CD4-positive, alpha-beta T cell treated with Interleukin-15 for 4 hours (primary cell): Measurements from ENCODE around the gene PGM5.
"Not testable (repeated sequence)": the region's sequence is repeated elsewhere in the genome, so short reads cannot be mapped to it uniquely, and the experiment has no call there.

ENCODE experiments used
- DNase-seq: peaks from one replicate; pipeline ENCODE4 v3.0.0-alpha.2; 2020; ENCODE audit warnings: low spot score

The PGM5 gene

DNA sequence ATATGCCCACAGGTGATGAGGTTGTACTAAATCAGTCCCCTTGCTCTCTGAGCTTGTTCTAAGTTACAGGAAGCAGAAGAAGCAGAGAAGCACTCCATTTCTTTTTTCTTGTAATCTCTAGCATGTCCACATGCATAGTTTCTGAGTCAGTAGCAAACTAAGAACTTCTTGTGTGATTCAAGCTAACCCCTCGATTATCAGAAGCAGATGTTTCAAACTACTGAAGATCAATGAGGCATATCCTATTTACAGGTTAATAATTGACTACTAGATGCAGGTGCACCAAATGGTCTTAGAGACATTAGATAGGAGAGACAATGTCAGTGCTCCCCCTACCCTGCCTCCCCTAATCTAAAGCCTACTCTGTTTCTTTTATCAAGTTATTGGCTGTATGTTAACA lies 21.3 kb downstream of the PGM5 start:
- DNase-seq: not testable (repeated sequence)

DNA sequence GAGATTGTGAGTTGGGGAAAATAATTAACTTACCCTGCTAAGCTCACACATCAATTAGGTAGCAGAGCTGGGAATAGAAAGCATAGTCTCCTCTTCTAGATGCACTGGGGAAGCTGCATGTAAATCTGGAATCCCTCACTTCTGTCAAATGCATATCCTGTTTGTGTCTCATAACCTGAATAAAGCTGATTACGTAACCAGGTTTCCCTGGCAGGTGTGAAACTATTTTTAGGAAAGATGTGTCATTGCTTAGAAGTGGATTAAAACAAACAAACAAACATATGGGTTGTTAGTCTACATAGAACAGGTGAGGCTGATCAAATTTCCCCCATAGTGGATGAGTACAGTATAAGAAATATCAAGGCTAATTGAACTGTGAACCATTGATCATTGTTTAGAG lies 27.5 kb downstream of the PGM5 start:
- DNase-seq: not testable (repeated sequence)

DNA sequence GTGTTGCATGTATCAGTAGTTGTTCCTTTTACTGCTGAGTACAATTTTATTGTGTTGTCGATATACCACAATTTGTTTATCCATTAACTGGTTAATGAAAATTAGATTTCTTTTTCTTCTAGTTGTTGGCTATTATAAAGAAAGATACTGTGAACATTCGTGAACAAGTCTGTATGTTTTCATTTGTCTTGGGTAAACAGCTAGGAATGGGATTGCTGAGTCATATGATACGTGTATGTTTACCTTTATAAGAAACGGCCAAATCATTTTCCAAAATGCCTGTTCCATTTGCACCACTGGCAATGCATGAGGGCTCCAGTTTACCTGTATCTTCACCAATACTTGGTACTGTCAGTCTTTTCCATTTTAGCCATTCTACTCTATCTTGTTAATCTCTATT lies 33.1 kb downstream of the PGM5 start:
- not testable (repeated sequence) for DNase-seq

DNA sequence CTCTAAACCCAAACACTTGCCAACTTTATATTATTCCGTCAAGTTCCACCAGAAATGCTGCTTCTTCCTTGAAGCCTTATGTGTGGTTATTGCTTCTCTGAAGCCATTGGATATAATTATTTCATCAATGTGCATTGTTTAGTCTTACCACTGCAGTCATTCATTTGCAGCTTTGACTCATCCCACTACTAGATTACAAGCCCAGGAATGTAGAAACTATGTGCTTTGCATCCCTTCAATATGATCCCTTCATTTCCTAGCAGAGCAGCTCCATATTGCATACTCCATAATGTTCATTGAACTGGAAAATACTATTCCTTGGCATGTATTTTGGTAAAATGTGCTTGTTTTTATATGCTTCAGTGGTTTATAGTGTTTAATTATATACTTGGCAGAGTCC lies 34.3 kb downstream of the PGM5 start:
- not testable (repeated sequence) for DNase-seq

DNA sequence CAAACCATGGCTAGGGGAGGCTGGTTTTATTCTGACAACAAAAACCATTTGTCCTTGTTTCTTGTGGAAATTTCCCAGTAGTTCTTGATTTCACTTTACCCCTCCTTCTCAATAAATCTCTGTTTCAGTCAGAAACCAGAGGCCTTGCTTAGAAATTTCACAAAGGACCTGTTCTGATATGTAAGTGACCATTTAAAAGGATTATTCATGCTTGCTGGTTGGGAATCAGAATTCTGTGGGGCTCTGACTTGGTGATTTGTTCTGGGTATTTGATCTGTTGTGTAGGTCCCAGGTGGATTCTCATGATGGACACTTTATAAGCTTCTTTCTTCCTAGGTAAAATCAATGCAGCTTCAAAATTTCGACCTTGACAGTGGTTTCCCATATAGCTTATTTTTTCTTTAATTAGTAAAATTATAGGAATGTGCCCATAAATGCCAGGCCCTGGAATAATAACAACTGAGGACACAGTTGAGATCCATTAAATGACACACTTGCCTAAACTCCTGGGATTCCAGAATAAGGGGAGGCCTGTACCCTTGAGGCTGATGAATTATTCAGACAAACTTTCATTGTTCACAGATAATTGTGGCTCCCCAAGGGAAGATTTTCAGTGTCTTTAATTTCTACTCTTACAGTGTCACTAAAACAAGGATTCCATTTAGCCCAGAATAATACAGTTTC lies 40.1 kb downstream of the PGM5 start:
- DNase-seq: not testable (repeated sequence)

DNA sequence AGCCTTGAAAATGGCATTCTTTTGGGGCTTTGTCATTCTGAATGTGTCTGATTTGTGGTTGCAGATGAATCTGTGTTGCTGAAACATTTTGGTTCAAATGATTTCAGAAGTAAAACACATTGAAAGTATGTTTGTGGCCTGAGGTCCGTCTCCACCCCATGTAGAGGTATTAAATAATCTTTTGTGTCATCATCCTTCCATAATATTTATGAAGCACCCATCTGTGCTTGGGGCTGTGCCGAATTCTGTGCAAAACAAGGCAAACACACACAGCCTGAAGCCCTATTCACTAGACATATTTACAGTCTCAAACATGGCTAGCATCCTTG lies 40.6 kb downstream of the PGM5 start:
- DNase-seq: not testable (repeated sequence)

DNA sequence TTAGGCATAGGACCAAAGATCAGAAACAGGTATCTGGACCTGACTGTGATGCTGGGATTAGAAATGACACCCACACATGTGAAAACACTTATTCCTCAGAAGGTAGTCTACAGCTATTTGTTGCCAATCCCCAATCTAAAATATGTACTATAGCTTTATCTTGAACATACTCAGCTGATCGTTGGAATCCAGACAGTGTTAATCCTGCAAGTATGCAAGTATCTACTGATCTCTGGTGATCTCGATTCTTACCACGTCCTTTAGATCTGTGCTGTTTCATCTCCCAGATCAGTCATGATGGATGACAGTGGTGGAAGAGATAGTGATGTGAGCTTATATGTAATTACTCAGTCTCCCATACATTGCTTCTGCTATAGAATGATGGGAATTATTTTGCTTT lies 41.4 kb downstream of the PGM5 start:
- DNase-seq: not testable (repeated sequence)

DNA sequence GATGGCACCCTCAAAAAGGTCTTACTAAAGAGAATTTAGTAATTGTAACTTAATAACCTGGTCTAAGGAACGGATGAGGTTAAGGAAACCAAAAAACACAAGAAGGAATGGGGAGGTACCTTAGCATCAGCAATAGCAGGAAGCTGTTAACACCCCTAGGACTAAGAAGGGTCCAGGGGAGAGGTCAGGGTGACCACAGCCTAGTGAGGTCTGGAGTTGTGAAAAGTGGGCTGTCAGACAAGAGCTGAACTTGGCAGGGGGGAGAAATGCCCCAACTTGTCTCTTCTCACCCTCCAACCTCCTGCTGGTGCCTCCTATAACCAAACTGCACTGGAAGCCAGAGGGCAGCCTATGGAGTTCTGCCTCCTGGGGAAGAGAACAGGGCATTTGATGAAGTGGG lies 41.9 kb downstream of the PGM5 start:
- not testable (repeated sequence) for DNase-seq

DNA sequence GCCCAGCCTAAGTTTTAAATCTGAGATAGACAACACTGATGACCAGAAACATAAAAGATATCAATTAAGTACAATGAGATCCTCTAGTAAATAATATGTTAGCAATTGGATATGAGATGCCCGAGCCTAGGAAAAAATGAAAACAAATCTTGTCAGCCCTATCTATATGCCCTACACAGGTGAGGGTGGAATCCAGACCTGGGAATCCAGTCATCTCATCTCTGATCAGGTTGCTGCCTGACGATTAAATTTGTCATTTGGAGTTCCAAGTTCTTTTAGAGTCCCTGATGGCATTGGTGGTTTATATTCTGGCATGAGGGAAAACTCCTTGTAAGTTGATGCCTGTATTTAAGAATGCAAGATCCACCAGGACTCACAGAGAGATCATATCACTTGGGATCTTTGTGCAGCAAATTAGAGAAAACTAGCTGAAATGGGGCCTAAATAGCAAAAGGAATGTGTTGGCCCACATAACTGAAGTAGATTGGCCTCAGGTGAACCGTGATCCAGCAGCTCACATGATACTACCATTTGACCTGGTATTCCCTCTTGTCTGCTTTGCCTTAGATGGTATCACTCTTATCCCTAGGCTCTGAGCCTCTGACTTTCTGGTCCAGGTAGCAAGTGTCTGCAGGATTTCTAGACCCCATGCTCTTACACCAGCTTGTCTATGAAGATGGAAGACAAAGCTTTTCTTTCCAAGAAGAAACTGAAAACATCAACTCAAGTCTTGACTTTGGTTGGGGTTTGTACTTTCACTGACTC lies 48.2 kb downstream of the PGM5 start:
- DNase-seq: not testable (repeated sequence)

DNA sequence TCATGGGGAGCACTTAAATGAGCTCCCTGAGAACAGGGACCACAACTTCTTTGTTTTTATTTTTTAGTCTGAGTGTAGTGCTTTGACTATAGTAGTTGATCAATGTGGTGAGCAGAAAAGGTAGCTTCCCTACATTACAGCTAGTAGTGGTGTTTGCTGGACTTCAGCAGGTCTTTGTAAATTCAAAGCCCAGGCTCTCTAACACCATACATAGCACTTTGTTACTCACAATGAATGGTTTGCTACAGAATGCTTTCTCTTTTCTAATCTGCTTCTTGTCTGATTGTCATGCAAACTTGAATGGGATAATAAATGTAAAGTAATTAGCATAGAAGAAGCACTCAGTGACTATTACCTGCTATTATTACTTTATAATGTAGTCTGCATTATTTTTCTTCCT lies 55.5 kb downstream of the PGM5 start:
- not testable (repeated sequence) for DNase-seq

DNA sequence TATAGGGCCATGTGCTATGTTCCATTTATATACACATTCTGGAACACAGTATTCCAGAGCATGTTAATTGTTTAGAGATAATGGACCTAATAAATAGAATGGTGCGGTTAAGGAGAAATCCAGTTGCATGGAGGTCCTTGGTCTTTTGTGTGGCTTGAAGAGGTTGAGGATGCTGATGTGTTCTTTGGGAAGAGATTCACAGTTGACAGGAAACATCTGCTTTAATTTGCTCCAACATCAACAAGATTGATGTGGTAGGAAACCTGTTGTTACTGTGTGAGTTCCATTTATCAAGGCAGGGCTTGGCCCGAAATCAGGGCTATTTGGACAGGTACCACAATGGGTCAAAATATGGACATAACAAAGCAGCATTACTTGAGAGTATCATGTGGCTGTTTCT lies 56.3 kb downstream of the PGM5 start:
- DNase-seq: not testable (repeated sequence)

DNA sequence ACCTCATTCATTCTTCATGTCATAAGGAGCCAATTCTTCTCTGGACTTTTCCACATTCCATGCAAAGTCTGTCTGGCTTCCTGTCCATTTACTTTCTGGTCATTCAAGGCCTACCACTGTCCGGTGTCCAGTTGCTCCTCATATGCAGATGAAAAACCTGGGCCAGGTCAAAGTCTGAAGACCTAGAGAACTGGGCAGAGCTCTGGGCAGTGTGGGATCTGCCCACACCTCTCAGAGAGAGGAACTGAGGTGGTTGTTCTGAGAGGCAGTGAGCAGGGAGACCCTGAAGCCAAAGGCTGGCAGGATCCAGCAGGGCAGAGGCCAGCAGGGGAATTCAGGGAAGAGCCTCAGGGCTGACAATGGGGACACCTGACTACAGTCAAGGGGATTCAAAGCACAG lies 58.7 kb downstream of the PGM5 start:
- DNase-seq: not testable (repeated sequence)

DNA sequence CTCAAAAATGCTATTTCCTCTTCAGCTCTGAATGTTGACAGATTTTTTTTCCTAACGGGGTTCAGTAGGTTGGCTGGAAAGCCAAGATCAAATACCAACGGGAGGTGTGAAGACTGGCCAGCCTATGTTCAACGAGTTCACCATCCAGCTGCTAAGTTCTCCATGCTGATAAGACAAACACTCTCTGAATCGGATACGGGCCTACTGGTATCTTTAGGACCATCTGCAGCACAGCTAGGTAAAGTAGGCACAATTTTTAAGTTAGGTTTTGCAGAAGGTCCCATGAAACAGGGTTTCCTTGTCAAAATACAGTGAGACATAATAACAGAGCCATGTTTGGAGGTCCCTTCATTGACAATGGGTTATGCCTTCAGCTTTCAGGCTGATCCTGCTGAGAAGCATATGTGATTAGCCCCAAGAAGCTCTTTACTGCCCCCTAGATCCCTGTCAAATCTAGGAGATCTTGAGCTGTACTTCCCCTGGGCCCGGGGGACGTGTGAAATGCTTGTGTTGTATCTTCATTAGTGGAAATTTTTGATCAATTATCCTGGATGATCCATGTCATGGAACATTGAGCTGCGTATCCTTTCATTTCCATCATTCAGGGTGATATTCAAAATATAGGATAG lies 60.6 kb downstream of the PGM5 start:
- peak; percentile 0 for DNase-seq

DNA sequence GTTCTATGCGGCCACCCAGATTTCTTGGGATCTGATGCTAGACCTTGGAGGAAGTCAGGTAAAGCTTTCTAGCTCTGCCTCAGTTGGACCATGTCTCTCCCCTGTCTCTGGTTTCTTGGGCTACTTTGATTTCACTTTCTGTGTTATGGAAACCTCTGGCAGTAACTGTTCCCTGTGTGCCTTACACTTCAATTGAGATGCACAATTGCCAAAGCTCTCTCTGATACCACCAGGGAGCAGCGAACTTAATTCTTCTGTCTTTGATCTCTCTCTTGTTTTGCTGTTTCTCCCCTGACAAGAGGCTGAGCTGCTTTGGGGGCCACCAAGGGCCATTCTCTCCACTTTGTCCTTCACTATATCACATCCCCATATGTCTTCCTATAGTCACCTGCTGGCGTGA lies 61.4 kb downstream of the PGM5 start:
- DNase-seq: no peak

DNA sequence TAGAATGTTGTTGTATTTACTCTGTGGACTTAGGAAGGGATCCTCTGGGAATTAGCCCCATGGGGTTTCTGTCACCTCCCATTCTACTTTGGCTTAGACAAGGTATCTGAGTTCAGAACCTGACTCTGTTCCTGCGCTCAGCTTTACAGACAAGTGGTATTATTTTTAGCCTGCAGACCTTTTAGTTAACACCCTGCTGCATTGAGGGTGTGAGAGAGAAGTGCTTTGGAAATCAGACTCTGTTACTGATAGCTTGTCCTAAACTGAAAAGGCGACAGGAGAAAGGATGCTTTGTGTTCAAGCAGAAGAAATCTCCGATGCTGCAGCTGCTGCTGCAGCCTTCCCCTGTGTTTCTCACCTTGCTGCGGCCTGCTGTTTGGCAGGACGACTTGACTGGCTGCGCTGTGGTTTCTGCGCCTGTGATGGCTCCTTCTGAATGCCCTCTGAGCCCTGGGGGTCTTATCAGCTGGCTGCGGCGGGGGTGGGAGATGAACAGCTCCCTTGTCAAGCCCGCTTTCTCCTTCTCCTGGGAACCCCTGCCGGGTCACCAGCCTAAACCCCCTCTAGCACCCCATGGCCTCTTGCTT lies 61.9 kb downstream of the PGM5 start:
- no peak for DNase-seq

DNA sequence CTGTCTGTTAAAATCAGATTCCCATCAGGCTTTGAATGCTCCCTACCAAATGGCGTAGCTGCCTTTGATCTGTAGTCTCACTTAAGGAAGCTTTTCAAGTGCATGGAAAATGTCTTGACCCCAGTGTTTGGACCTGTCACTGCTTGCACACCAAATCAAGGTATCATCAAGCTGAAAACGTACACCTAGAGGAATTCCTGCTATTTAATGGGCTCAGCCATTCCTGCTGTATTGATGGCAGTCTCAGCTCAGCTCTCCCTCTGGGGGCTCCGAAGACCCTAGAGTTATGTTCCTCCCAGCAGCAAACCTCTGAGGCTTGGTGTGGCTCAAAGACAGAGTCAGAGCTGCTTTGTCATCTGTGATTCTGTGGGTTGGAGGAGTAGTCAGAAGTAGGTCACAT lies 63.5 kb downstream of the PGM5 start:
- DNase-seq: no peak

DNA sequence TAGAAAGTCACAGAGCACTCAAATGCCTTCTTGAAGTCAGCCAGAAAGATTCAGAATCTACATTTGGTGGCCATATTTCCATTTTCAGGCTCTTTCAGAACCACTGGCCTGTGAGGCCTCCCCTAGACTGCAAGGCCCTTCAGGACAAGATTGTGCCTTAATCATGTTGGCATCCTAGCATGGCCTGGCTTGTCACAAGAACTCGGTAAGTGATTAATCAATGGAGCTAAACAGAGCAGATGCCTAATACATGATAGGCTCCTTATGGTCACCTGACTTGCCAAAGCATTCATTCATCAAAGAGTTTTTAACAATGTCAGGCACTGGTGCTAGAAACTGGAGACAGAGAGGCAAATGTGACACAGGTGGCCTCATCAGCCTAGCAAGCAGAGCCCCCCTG lies 70.3 kb downstream of the PGM5 start:
- DNase-seq: no peak

DNA sequence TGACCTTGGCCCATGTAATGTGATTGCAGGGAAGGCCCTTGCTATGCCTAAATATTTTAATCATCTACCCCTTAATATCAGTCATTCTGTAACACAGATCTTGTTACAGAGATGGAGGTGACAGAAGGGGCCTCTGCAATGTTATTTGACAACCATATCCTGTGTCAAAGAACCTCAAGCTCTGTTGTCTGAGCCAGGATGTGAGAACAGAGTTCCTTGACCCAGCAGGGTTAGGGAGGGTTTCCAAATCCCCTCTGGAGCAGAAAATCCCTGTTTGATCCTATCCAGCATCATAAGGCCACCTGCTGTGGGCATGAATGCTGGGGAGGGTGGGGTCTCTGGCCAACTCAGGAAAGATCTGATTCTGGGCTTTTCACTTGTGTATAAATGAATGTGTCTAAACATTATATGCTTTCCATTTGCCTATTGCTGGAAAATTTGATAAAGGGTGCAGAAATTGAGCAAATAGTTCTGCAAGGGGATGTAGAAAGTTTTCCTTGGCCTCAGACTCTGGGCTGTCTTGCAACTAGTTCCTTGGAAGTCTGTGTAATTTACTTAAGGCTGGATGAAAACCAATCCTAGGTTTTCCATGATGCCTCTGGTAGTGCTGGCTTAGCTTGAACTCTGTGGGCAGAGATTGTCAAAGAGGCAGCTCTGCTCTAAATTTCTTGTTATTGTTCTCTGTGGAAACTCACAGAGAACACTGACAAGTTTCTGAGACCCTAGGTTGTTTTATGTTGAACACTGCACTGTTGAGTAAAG lies 71.0 kb downstream of the PGM5 start:
- DNase-seq: no peak

DNA sequence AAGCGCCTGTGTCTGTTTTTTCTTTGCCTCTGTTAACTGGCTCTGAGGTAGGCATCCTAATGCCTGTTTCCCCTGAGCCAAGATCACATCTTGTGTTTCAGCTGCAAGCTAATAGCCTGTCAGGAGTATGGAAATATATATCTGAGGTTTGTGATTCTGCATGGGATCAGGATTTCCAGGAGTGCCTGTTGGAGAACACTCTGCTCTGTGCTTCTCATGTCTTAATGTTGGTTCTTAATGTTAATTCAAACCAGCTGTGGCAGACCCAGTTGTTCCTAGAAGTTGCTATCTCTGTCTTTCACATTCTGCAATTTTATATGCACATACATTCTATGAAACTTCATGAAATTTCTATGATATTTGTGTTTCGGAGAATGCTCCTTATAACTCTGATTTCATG lies 72.1 kb downstream of the PGM5 start:
- no peak for DNase-seq

DNA sequence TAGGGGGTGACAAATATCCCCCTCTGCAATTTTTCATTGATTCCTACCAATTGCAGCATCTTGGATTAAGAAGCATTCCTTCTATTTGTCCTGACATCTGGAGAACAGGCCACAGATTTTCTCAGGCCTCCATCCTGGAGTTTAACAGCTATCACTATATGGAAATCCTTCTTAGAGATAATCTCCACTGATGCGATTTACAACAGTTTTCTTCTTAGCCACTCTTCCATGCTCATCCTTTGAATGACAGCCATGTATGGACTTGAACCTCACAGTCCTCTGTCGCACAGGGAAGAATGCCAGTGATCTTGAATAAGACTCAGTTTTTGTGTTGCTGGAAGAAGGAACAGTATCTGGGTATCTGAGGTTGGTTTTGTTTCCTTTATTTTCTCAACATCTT lies 73.2 kb downstream of the PGM5 start:
- DNase-seq: no peak

DNA sequence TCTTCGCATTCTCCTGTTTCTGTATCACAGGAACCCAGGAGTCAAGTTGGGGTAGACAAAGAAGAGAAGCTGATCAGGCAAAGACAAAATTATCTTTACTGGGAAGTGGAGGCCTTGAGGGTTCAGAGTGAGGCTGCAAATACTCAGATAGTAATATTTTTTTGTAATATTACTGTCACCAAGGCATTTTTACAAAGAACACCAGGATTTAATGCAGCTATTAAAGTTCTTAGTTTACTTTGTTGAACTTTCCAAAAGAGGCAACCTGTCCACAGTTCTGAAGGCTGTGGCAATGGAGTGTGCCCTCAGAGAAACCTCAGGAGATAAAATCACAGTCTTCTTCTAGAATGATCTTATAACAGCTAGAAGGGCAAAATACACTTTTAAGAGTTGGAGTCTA lies 74.9 kb downstream of the PGM5 start:
- DNase-seq: no peak

DNA sequence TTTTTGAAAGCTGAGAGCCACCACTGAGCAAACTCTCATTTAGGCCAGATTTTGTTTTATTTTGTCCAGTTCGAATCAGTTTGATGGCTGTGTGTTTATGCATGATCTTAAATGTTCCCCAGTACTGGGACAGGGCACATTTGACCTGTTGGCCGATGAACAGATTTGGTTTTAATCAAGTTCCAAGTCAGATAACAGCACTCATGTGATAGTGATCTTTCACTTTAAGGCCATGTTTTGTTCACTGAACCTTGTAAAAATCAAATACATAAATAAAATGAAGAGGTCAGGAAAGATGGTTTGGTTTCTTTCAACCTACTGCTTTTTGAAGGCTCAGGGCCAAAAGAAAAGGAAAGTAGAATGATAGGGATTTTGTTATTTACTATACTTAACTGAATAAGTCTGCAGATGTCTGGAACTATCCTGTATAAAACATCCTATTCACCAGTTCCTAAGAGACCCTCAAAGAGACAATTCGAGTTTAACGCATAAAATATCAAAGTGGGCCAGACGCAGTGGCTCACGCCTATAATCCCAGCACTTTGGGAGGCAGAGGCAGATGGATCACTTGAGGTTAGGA lies 77.2 kb downstream of the PGM5 start:
- no peak for DNase-seq
